ENCODE results near the gene TIGD1. TPM values are rescaled to one million over a fixed set of nuclear protein-coding genes. Genes with fewer than 3 reads are reported as not detected.
"Not testable (repeated sequence)": the region's sequence is repeated elsewhere in the genome, so short reads cannot be mapped to it uniquely, and the experiment has no call there.

TIGD1 gene
- total RNA-seq, 1 donor from 2014 or later, result 4.5 TPM

GRCh38 chr2:232573771-232574435 is 23.5 kb upstream of the TIGD1 start:
- intact Hi-C loops (cut with DNase I), result loop anchor here (5.0 kb wide), 1 partner anchor 398 kb away; no protein-coding TSS in a partner anchor
- ATAC-seq (no peak), DNase-seq (ENCODE audit: low spot score) (no peak)

GRCh38 chr2:232573042-232573441 is 22.7 kb upstream of the TIGD1 start:
- no peak for DNase-seq (ENCODE audit: low spot score)
- ATAC-seq, result no peak
- intact Hi-C loops (cut with DNase I), result loop anchor here (5.0 kb wide), 1 partner anchor 399 kb away; no protein-coding TSS in a partner anchor

DNA sequence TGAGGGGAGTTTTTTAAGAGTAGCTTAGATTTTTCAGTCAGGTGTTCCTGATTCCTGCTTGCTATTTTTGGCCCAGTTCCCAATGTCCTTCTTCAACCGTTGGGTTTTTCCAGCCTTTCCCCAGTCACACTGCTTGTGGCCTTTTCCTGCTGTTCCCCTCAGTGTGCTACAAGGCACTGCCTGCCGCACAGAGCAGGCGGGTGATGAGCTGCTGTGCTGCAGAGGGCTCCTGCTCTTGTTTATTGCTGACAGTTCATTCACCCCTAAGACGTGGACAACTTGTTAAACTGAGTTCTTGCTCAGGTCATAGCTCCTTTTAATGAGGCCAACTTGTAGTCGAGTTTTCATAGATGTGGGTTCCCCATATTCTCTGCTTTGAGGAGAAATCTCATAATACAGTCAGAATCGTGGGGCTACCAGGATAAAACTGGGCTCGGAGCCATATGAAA is 20.7 kb upstream of the TIGD1 start:
- DNase-seq (ENCODE audit: low spot score) (no peak), ATAC-seq (no peak)
- intact Hi-C loops (cut with DNase I), result loop anchor here (5.0 kb wide), 1 partner anchor 401 kb away; no protein-coding TSS in a partner anchor

DNA sequence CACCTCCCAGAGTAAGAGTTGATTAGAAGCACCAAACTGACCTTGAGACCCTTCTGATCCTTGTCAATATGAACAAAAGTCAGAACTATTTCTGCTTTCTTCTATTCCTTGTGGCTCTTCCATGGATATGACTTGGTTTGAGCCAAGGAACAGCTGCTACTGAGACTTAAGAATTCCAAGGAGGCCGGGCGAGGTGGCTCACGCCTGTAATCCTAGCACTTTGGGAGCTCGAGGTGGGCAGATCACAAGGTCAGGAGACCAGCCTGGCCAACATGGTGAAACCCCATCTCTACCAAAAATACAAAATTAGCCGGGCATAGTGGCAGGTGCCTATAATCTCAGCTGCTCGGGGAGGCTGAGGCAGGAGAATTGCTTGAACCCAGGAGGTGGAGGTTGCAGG is 20.1 kb upstream of the TIGD1 start:
- not testable (repeated sequence) for DNase-seq (ENCODE audit: low spot score); ATAC-seq
- intact Hi-C loops (cut with DNase I), result loop anchor here (5.0 kb wide), 1 partner anchor 402 kb away; no protein-coding TSS in a partner anchor

- intact Hi-C loops (cut with DNase I), result no loop called here
- DNase-seq (ENCODE audit: low spot score), result no peak
- no peak for ATAC-seq
These were observed 19.2 kb upstream of the TIGD1 start for GRCh38 chr2:232569541-232569940.

DNA sequence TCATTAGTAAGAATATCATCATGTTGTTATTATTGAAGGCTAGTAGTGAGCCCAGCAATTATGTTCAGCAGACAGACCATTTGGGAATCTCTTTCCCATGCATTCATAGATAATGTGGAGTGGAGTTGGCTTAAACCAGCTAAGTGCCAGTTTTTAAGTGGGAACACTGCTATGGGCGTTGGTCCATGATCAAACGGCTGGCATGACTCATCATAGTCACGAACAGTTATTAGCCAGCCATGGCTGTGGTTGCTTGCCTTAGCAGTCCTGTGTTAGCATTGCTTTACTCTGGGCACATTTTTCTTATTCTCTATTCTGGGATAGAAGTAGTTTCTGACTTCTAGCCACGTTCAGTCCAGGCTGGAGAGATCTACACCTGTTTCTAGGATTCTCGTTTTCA is 17.8 kb upstream of the TIGD1 start:
- no peak for DNase-seq (ENCODE audit: low spot score)
- no peak for ATAC-seq

GRCh38 chr2:232567721-232568120 is 17.4 kb upstream of the TIGD1 start:
- ATAC-seq (no peak), DNase-seq (ENCODE audit: low spot score) (no peak)
- intact Hi-C loops (cut with DNase I), result no loop called here

More for the DNA sequence above, 17.8 kb upstream of the TIGD1 start:
- intact Hi-C loops (cut with DNase I), result no loop called here

- intact Hi-C loops (cut with DNase I), result no loop called here
- ATAC-seq (no peak), DNase-seq (ENCODE audit: low spot score) (no peak)
These were observed 13.2 kb upstream of the TIGD1 start for GRCh38 chr2:232563580-232563979.

DNA sequence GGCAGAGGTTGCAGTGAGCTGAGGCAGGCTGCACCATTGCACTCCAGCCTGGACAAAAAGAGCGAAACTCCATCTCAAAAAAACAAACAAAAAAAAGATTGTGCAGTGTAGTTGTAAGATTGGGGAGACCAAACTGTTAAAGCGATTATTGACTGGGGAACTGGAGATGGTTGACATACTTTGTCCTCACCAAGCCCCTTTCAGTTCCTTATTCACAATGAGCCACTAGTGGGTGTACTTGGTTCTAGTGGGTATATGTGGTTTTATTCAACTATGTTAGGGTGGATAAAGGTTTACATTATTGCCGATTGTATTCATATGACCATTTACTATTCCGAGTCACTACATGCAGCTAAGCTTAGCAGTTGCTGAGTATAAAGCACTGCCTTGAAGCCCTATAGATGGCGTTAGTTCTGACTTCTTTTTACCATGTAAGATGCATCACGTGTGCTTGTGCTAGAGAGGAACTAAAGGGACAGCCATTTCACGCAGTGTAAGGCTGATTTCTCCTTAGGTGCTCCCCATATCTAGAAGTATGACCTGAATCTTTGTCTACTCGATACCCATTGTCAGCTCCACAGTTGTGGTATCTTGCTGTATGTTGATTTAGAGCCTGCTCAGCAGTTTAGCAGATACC is 12.3 kb upstream of the TIGD1 start:
- DNase-seq (ENCODE audit: low spot score) (no peak), ATAC-seq (no peak)
- intact Hi-C loops (cut with DNase I), result no loop called here

DNA sequence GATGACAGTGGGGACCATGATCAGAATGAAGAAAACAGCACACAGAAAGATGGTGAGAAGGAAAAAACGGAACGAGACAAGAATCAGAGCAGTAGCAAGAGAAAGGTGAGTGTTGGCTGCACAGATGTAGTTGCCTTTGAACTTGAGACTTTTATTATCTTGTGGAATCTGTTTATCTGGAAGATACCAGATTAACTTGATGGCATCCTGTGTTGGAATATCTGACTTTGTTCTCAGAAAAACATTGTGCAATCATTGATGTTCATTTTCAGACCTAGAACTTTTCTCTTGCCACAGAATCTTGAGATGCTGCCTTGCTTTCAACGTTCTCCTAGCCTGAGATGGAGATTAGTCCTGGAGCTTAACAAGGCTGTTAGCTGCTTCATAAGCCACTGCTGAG is 6.1 kb upstream of the TIGD1 start:
- intact Hi-C loops (cut with DNase I), result no loop called here
- ATAC-seq, result no peak
- no peak for DNase-seq (ENCODE audit: low spot score)

DNA sequence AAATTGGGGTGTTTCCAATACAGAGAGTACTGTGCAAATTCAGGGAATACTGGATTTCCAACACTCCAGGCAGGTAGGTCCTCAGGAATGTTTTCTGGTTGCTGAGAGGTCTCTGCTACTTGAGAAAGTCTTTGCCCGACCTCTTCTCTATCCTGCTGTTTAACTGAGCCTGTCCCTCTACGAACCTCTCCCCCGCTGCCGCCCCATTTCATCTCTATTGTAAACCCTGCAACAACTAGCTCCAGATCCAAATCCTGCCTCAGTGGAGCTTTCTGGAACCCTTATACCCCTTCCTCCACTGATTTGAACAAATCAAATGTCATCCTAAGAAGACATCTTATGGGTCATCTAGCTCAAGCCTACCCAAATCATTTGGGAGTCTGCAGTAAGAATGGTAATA is 1.4 kb upstream of the TIGD1 start:
- no peak for DNase-seq (ENCODE audit: low spot score)
- intact Hi-C loops (cut with DNase I), result no loop called here
- ATAC-seq, result no peak

DNA sequence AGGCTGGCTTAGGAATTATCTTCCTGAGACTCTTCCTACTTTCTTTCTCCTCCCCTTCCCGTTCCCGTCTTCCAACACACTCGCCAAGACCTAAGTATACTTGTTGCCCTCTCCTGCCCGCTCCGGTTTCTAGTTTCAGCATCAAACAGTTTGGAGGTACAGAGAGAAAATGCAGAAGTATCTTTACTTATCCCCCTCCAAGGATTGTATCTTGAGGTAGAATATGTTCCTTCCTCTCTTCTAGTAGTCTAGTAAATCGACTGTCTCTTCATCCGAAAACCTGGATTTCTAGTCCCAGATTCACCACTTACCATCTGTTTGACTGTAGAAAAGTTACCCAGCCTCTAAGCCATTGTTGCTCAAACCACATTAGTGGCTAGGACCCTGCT is 887 bp upstream of the TIGD1 start:
- no peak for DNase-seq (ENCODE audit: low spot score)

GRCh38 chr2:232549655-232550353 is 553 bp downstream of the TIGD1 start:
- no peak for DNase-seq (ENCODE audit: low spot score)
- no peak for ATAC-seq
- intact Hi-C loops (cut with DNase I), result no loop called here

More for the DNA sequence above, 887 bp upstream of the TIGD1 start:
- ATAC-seq, result no peak
- intact Hi-C loops (cut with DNase I), result no loop called here

- DNase-seq (ENCODE audit: low spot score) (no peak), ATAC-seq (no peak)
- intact Hi-C loops (cut with DNase I), result no loop called here
These were observed 2.4 kb downstream of the TIGD1 start for GRCh38 chr2:232547991-232548390.

GRCh38 chr2:232545511-232546375 is 4.6 kb downstream of the TIGD1 start:
- no peak for ATAC-seq

DNA sequence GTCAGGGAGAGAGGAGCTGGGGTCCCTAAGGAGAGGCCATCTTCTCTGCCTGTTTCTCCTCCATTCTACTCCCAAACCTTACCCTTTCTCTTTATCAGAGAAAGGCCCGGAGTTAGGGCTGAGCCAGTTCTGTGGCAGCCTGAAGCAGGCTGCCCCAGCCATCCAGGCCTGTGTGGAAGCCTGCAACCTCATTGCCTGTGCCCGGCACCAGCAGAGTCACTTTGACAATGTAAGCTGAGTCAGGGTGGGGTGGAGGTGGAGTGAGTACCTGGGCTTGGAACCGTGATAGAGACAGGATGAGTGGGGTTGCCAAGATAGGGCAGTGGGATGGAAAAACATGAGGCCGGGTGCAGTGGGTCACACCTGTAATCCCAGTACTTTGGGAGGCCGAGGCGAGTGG is 5.7 kb downstream of the TIGD1 start:
- no peak for DNase-seq (ENCODE audit: low spot score)
- intact Hi-C loops (cut with DNase I), result no loop called here
- ATAC-seq, result no peak

More at GRCh38 chr2:232545511-232546375, 4.6 kb downstream of the TIGD1 start:
- intact Hi-C loops (cut with DNase I), result no loop called here
- no peak for DNase-seq (ENCODE audit: low spot score)

GRCh38 chr2:232543928-232544631 is 6.3 kb downstream of the TIGD1 start:
- ATAC-seq (no peak), DNase-seq (ENCODE audit: low spot score) (no peak)
- intact Hi-C loops (cut with DNase I), result no loop called here

GRCh38 chr2:232543491-232543890 is 6.9 kb downstream of the TIGD1 start:
- ATAC-seq, result no peak
- intact Hi-C loops (cut with DNase I), result no loop called here
- DNase-seq (ENCODE audit: low spot score), result no peak
